Endothelial cell of umbilical vein (primary cell): ENCODE results near the gene ABCB6.

Source experiments
- CTCF ChIP-seq, 2 donors: IDR thresholded peaks; 1 replicate in 1 of 2; 2 replicates in 1 of 2; pipeline ENCODE4 v1.5.1; 2011; ENCODE audit warnings: low read length in 2 of 2, mild to moderate bottlenecking in 2 of 2, moderate library complexity in 2 of 2, control low read depth in 1 of 2, inconsistent platforms in 1 of 2, low read depth in 1 of 2; ENCODE audit not compliant: insufficient read depth in 1 of 2; ENCODE audit errors: extremely low read depth in 1 of 2
- EZH2 ChIP-seq: IDR thresholded peaks from 2 replicates; pipeline ENCODE4 v1.6.1; 2012; ENCODE audit warnings: borderline replicate concordance, low read depth, mild to moderate bottlenecking, moderate library complexity, low read length, inconsistent platforms; ENCODE audit not compliant: severe bottlenecking
- POLR2AphosphoS5 ChIP-seq: IDR thresholded peaks from 2 replicates; pipeline ENCODE4 v1.6.1; 2012; ENCODE audit warnings: low read depth, mild to moderate bottlenecking, control low read depth, low read length, moderate library complexity; ENCODE audit not compliant: insufficient read depth

- TF ChIP-seq CTCF (IDR thresholded peaks at IDR 0.05; ENCODE audit: extremely low read depth in 1 of 2, insufficient read depth in 1 of 2, low read depth in 1 of 2, low read length in 2 of 2): no peak
- TF ChIP-seq POLR2AphosphoS5: no peak
- TF ChIP-seq EZH2: no peak
Observed at GRCh38 chr2:219213026-219213415, 5.7 kb downstream of the ABCB6 start.
